CD14-positive monocyte (primary cell): ENCODE measurements around the gene ART4. TPM values are rescaled to one million over a fixed set of nuclear protein-coding genes. Genes with fewer than 3 reads are reported as not detected.

ENCODE experiments used
- DNase-seq, 3 donors: peaks; one replicate each; pipeline ENCODE4 v3.0.0-alpha.2; 2011 to 2022
- H2AFZ ChIP-seq: 2 replicates; pipeline ENCODE4 v1.6.0; 2012; ENCODE audit warnings: mild to moderate bottlenecking, low read depth, low read length, inconsistent platforms; ENCODE audit not compliant: insufficient read depth, poor library complexity, severe bottlenecking
- H3K27ac ChIP-seq, 2 donors: 1 replicate in 1 of 2; 2 replicates in 1 of 2; pipeline ENCODE4 v1.5.1; 2012 to 2013; ENCODE audit warnings: low read length in 2 of 2, control low read depth in 1 of 2, inconsistent platforms in 1 of 2, low read depth in 1 of 2, mild to moderate bottlenecking in 1 of 2
- H3K27me3 ChIP-seq, 2 donors: one replicate each; pipeline versions ENCODE4 v1.6.0 to v1.6.1; 2011 to 2013; ENCODE audit warnings: low read length in 2 of 2; ENCODE audit not compliant: control insufficient read depth in 2 of 2, insufficient read depth in 2 of 2
- H3K36me3 ChIP-seq, 2 donors: replicated peaks in 1 of 2; 1 replicate in 1 of 2; 2 replicates in 1 of 2; pipeline versions ENCODE4 v1.5.1 to v1.6.1; 2012 to 2013; ENCODE audit warnings: low read length in 2 of 2, control low read depth in 1 of 2, inconsistent platforms in 1 of 2, mild to moderate bottlenecking in 1 of 2; ENCODE audit not compliant: insufficient read depth in 2 of 2, control insufficient read depth in 1 of 2
- H3K4me1 ChIP-seq, 2 donors: 1 replicate in 1 of 2; 2 replicates in 1 of 2; pipeline versions ENCODE4 v1.5.1 to v1.6.1; 2012 to 2013; ENCODE audit warnings: low read length in 2 of 2, control low read depth in 1 of 2, inconsistent platforms in 1 of 2, mild to moderate bottlenecking in 1 of 2, moderate library complexity in 1 of 2; ENCODE audit not compliant: insufficient read depth in 2 of 2, control insufficient read depth in 1 of 2
- H3K4me2 ChIP-seq: replicated peaks from 2 replicates; pipeline ENCODE3; 2012; ENCODE audit warnings: low read length, moderate library complexity, mild to moderate bottlenecking; ENCODE audit not compliant: poor library complexity, severe bottlenecking; ENCODE audit errors: extremely low read depth
- H3K4me3 ChIP-seq, 3 experiments: fragments of 200-600 bp in 1 of 3; sonication (generic) in 1 of 3; replicated peaks in 1 of 3; 1 replicate in 2 of 3; 2 replicates in 1 of 3; pipeline ENCODE4 v1.5.1; 2011 to 2013; ENCODE audit warnings: low read length in 3 of 3, mild to moderate bottlenecking in 3 of 3, control low read depth in 2 of 3, low read depth in 2 of 3, inconsistent platforms in 1 of 3, moderate library complexity in 1 of 3
- H3K79me2 ChIP-seq: 2 replicates; pipeline ENCODE4 v1.6.0; 2012; ENCODE audit warnings: mild to moderate bottlenecking, control low read depth, inconsistent platforms, low read length, moderate library complexity; ENCODE audit not compliant: insufficient read depth
- H3K9ac ChIP-seq: 2 replicates; pipeline ENCODE4 v1.6.0; 2017; ENCODE audit warnings: low read length, mild to moderate bottlenecking; ENCODE audit not compliant: insufficient read depth, poor library complexity, severe bottlenecking
- H3K9me3 ChIP-seq, 2 donors: replicated peaks in 1 of 2; 1 replicate in 1 of 2; 2 replicates in 1 of 2; pipeline versions ENCODE4 v1.5.1 to v1.6.1; 2012 to 2013; ENCODE audit warnings: low read length in 2 of 2, control low read depth in 1 of 2; ENCODE audit not compliant: control insufficient read depth in 1 of 2, insufficient read depth in 1 of 2
- H4K20me1 ChIP-seq: 2 replicates; pipeline ENCODE4 v1.6.0; 2012; ENCODE audit warnings: mild to moderate bottlenecking, low read length, control low read depth, moderate library complexity; ENCODE audit not compliant: insufficient read depth
- H3K27ac Mint-ChIP-seq, 7 donors: one replicate each; pipeline ENCODE4 v1.8.0; 2020; ENCODE audit warnings: mild to moderate bottlenecking in 7 of 7, mixed read lengths in 7 of 7, moderate library complexity in 6 of 7, inconsistent platforms in 2 of 7
- H3K27me3 Mint-ChIP-seq, 3 donors: one replicate each; pipeline ENCODE4 v1.8.0; 2021 to 2022; ENCODE audit warnings: low read depth in 3 of 3, mild to moderate bottlenecking in 3 of 3, mixed read lengths in 3 of 3, moderate library complexity in 3 of 3, inconsistent platforms in 1 of 3
- H3K36me3 Mint-ChIP-seq, 2 donors: one replicate each; pipeline ENCODE4 v1.8.0; 2020; ENCODE audit warnings: mixed read lengths in 2 of 2, inconsistent platforms in 1 of 2, mild to moderate bottlenecking in 1 of 2
- H3K4me1 Mint-ChIP-seq: one replicate; pipeline ENCODE4 v1.8.0; 2020; ENCODE audit warnings: mild to moderate bottlenecking, mixed read lengths
- H3K4me3 Mint-ChIP-seq, 2 donors: one replicate each; pipeline ENCODE4 v1.8.0; 2020; ENCODE audit warnings: mild to moderate bottlenecking in 2 of 2, mixed read lengths in 2 of 2, moderate library complexity in 1 of 2
- H3K9me3 Mint-ChIP-seq, 7 donors: one replicate each; pipeline ENCODE4 v1.8.0; 2020 to 2022; ENCODE audit warnings: mixed read lengths in 7 of 7, mild to moderate bottlenecking in 6 of 7, moderate library complexity in 6 of 7, inconsistent platforms in 2 of 7
- WGBS: methylation state at CpG from one replicate; pipeline ENCODE4 v1.1.5; 2013; ENCODE audit warnings: missing lambda C conversion rate; ENCODE audit not compliant: insufficient coverage; 5-methylcytosine and 5-hydroxymethylcytosine counted together
- intact Hi-C, 2 donors: fragments of 100-400 bp; cut with micrococcal nuclease; formaldehyde crosslinking; loops; one replicate each; pipeline versions ENCODE4 v1.15.0 to v1.15.1; 2023
- polyA plus RNA-seq, 3 donors: library from polyadenylated mRNA; depleted of rRNA in 1 of 3; unstranded in 2 of 3; stranded (reverse) in 1 of 3; fragments of 300-500 nt in 2 of 3; fragments of >200 nt in 1 of 3; fragmentation: Illumina TruSeq in 2 of 3; gene quantifications; 1 replicate in 2 of 3; 2 replicates in 1 of 3; pipeline ENCODE4 v1.2.3, GENCODE V29; 2012 to 2021
- TF ChIP-seq, protein P1 (sequence below): fragments of 200-600 bp; IDR thresholded peaks from one replicate; pipeline ENCODE4 v1.8.0; 2022; ENCODE audit warnings: antibody characterized with exemption, mild to moderate bottlenecking

Gene ART4
- polyA plus RNA-seq, 3 donors: not detected

DNA sequence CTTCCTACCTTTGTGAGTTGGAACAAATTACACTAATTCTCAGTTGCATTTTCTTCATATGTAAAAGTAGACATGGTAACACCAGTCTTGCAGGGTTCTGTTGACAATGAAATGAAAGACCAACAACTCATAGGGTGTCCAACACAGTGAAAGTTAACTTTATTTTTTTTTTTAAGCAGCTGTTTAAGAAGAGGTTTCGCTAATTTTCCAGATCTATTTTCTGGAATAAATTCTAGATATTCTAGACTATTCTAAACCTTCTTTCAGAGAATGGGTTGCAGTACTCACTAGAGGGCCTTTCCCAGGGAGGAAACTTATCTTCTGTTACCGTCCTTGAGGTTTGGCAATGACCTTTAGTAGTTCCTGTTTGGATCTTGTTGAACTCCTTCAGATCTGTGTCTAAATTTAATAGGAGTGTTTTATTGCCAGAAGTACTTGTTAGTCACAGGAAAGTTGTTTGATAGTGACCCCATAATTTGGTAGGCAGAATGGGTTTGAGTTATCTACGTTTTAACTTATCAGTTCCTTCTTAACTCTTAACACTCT, 2.8 kb upstream of the ART4 start:
- no peaks in the 10 kb centered on the region for H3K4me1 ChIP-seq
- H3K27me3 ChIP-seq: no peaks in the 10 kb centered on the region
- Mint-ChIP-seq H3K4me1 (peaks cover 2% of the 10 kb centered on the region), H3K27ac (no peak overlapping the region), H3K4me3 (no peak overlapping the region), H3K27me3 (peaks cover 0 to 2% (median 0%) of the 10 kb centered on the region in 3 donors), H3K36me3 (no peaks in the 10 kb centered on the region), H3K9me3 (no peaks in the 10 kb centered on the region)
- no peak overlapping the region for H3K27ac ChIP-seq
- no peak overlapping the region for H2AFZ ChIP-seq
- no peak overlapping the region for H3K4me3 ChIP-seq
- no peaks in the 10 kb centered on the region for H3K36me3 ChIP-seq
- DNase-seq: peak in 2 of 3 donors; percentile 14 to 15
- H3K4me2 ChIP-seq: no peak overlapping the region
- H3K9ac ChIP-seq: no peak overlapping the region
- H3K9me3 ChIP-seq: no peaks in the 10 kb centered on the region
- H4K20me1 ChIP-seq: no peaks in the 10 kb centered on the region
- TF ChIP-seq, protein P1, sequence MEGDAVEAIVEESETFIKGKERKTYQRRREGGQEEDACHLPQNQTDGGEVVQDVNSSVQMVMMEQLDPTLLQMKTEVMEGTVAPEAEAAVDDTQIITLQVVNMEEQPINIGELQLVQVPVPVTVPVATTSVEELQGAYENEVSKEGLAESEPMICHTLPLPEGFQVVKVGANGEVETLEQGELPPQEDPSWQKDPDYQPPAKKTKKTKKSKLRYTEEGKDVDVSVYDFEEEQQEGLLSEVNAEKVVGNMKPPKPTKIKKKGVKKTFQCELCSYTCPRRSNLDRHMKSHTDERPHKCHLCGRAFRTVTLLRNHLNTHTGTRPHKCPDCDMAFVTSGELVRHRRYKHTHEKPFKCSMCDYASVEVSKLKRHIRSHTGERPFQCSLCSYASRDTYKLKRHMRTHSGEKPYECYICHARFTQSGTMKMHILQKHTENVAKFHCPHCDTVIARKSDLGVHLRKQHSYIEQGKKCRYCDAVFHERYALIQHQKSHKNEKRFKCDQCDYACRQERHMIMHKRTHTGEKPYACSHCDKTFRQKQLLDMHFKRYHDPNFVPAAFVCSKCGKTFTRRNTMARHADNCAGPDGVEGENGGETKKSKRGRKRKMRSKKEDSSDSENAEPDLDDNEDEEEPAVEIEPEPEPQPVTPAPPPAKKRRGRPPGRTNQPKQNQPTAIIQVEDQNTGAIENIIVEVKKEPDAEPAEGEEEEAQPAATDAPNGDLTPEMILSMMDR: no peak
- intact Hi-C loops: loop anchor here (5.0 to 10.0 kb wide), 2 partner anchors 89 to 151 kb away; partner anchors contain the start of gene ERP27 (in 1 of the 2)
- no peaks in the 10 kb centered on the region for H3K79me2 ChIP-seq
- 0% methylated on average over 1 of the region's 3 CpGs for WGBS

DNA sequence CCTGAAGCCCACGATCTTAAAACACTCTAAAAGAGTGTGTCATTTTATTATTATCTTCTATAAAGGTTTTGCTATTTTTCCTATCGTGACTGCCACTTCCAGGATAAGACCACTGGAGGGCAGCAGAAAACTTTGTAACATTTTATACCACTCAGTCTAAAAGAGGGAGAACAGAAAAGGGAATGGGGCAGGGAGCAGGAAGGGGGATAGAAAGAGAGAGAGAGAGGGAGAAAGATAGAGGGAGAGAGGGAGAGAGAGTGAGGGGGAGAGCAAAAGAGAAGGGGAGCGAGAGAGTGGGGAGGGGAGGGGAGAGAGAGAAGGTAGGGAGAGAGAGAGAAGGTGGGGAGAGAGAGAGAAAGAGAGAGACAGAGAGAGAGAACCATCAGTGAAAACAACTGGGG, 2.0 kb upstream of the ART4 start:
- WGBS: 22% methylated on average over 1 of the region's 3 CpGs
- Histone ChIP-seq H2AFZ (peak overlapping the region; percentile 21), H3K27ac (no peak overlapping the region), H3K9ac (no peak overlapping the region), H3K4me2 (no peak overlapping the region), H3K36me3 (no peaks in the 10 kb centered on the region), H3K4me1 (no peaks in the 10 kb centered on the region), H4K20me1 (no peaks in the 10 kb centered on the region), H3K9me3 (no peaks in the 10 kb centered on the region), H3K27me3 (no peaks in the 10 kb centered on the region), H3K4me3 (no peak overlapping the region), H3K79me2 (no peaks in the 10 kb centered on the region)
- H3K4me3 Mint-ChIP-seq: no peak overlapping the region
- H3K4me1 Mint-ChIP-seq: peaks cover 2% of the 10 kb centered on the region
- no peaks in the 10 kb centered on the region for H3K9me3 Mint-ChIP-seq
- no peak overlapping the region for H3K27ac Mint-ChIP-seq
- H3K27me3 Mint-ChIP-seq: peaks cover 0 to 2% (median 0%) of the 10 kb centered on the region in 3 donors
- intact Hi-C loops: loop anchor here (5.0 to 10.0 kb wide), 2 partner anchors 89 to 152 kb away; partner anchors contain the start of gene ERP27 (in 1 of the 2)
- peak; percentile 21 to 52 (median 43) for DNase-seq
- no peaks in the 10 kb centered on the region for H3K36me3 Mint-ChIP-seq
- TF ChIP-seq, protein P1: peak; percentile 74
